SK-N-SH (cell line): ENCODE data around the gene C12orf57. TPM values are rescaled to one million over a fixed set of nuclear protein-coding genes. Genes with fewer than 3 reads are reported as not detected.

Source experiments
- CTCF ChIA-PET: fragments of 300-600, 350-600 bp; formaldehyde crosslinking; extraction: SDS; loops from one replicate; lab custom pipeline; 2021; lab: Yijun Ruan, JAX
- POLR2A ChIA-PET: fragments of 350-600 bp; sonication (Branson Sonifier 250); formaldehyde crosslinking; extraction: SDS; loops from one replicate; lab custom pipeline; 2020; ENCODE audit warnings: antibody characterized with exemption, inconsistent platforms; lab: Yijun Ruan, JAX
- DNase-seq: peaks from one replicate; pipeline ENCODE4 v3.0.0; 2012
- H2AFZ ChIP-seq: fragments of 200-600 bp; sonication (generic); 2 replicates; pipeline ENCODE4 v1.8.1; 2016; ENCODE audit warnings: antibody characterized with exemption, mild to moderate bottlenecking, low read depth
- H3F3A ChIP-seq: fragments of 200-600 bp; sonication (generic); replicated peaks from 2 replicates; pipeline ENCODE3; 2016; ENCODE audit warnings: antibody characterized with exemption, mild to moderate bottlenecking; ENCODE audit not compliant: insufficient read depth
- H3K27ac ChIP-seq, 2 experiments: fragments of 200-500 bp in 1 of 2; fragments of 200-600 bp in 1 of 2; sonication (Bioruptor generic) in 1 of 2; sonication (generic), shearing (Covaris generic) in 1 of 2; 2 replicates each; pipeline versions ENCODE4 v1.5.1 to v1.6.1; 2014 to 2016; ENCODE audit warnings: low read depth in 2 of 2, inconsistent platforms in 1 of 2, low read length in 1 of 2, mild to moderate bottlenecking in 1 of 2, mixed read lengths in 1 of 2
- H3K27me3 ChIP-seq: fragments of 200-600 bp; sonication (generic), shearing (Covaris generic); 2 replicates; pipeline ENCODE4 v1.6.1; 2016; ENCODE audit warnings: mixed run types; ENCODE audit not compliant: insufficient read depth
- H3K36me3 ChIP-seq, 2 experiments: fragments of 200-500 bp in 1 of 2; fragments of 200-600 bp in 1 of 2; sonication (Bioruptor generic) in 1 of 2; sonication (generic) in 1 of 2; replicated peaks in 1 of 2; 2 replicates each; pipeline versions ENCODE3 to v1.5.1; 2014 to 2016; ENCODE audit warnings: low read length in 1 of 2, mild to moderate bottlenecking in 1 of 2; ENCODE audit not compliant: insufficient read depth in 2 of 2, control insufficient read depth in 1 of 2
- H3K4me1 ChIP-seq, 2 experiments: fragments of 200-500 bp in 1 of 2; fragments of 200-600 bp in 1 of 2; sonication (Bioruptor generic) in 1 of 2; sonication (generic), shearing (Covaris generic) in 1 of 2; 2 replicates each; pipeline versions ENCODE4 v1.5.1 to v1.6.1; 2014 to 2016; ENCODE audit warnings: low read depth in 1 of 2, low read length in 1 of 2, mixed run types in 1 of 2; ENCODE audit not compliant: insufficient read depth in 2 of 2, control insufficient read depth in 1 of 2
- H3K4me2 ChIP-seq: fragments of 200-600 bp; sonication (generic), shearing (Covaris generic); 2 replicates; pipeline ENCODE4 v1.6.1; 2017; ENCODE audit warnings: mixed run types
- H3K4me3 ChIP-seq, 2 experiments: fragments of 200-500 bp in 1 of 2; fragments of 200-600 bp in 1 of 2; sonication (Bioruptor generic) in 1 of 2; sonication (generic), shearing (Covaris generic) in 1 of 2; 2 replicates each; pipeline versions ENCODE4 v1.5.1 to v1.8.1; 2014 to 2016; ENCODE audit warnings: low read depth in 2 of 2, inconsistent platforms in 1 of 2, low read length in 1 of 2, mild to moderate bottlenecking in 1 of 2, mixed read lengths in 1 of 2, moderate library complexity in 1 of 2
- H3K79me2 ChIP-seq: fragments of 200-600 bp; sonication (generic); 2 replicates; pipeline ENCODE4 v1.8.1; 2017; ENCODE audit warnings: mild to moderate bottlenecking; ENCODE audit not compliant: insufficient read depth
- H3K9ac ChIP-seq: fragments of 200-600 bp; sonication (generic); 2 replicates; pipeline ENCODE4 v1.6.1; 2017; ENCODE audit warnings: mixed run types
- H3K9me2 ChIP-seq: fragments of 200-600 bp; sonication (generic); 2 replicates; pipeline ENCODE4 v1.6.1; 2017; ENCODE audit warnings: mixed run types
- H3K9me3 ChIP-seq: fragments of 200-600 bp; sonication (generic); 2 replicates; pipeline ENCODE4 v1.6.1; 2017; ENCODE audit warnings: mixed run types, mild to moderate bottlenecking, moderate library complexity
- H4K20me1 ChIP-seq: fragments of 200-600 bp; sonication (generic); 2 replicates; pipeline ENCODE4 v1.6.1; 2017; ENCODE audit warnings: mild to moderate bottlenecking, mixed run types; ENCODE audit not compliant: insufficient read depth
- CHD2 ChIP-seq: fragments of 150-350 bp; IDR thresholded peaks from 2 replicates; pipeline ENCODE4 v1.6.1; 2018; ENCODE audit warnings: low read length; ENCODE audit not compliant: partially characterized antibody
- EP300 ChIP-seq, 2 experiments: IDR thresholded peaks; 2 replicates each; pipeline versions ENCODE4 v1.4.0 to v1.6.1; 2012; ENCODE audit warnings: borderline replicate concordance in 1 of 2, low read depth in 1 of 2, low read length in 1 of 2
- FOXJ3 ChIP-seq: sonication (generic); formaldehyde crosslinking; IDR thresholded peaks from 2 replicates; pipeline ENCODE4 v1.5.1; 2020; ENCODE audit warnings: mild to moderate bottlenecking, missing genetic modification reagents
- JUND ChIP-seq: IDR thresholded peaks from 2 replicates; pipeline ENCODE4 v1.4.0; 2012
- MAX ChIP-seq: IDR thresholded peaks from 2 replicates; pipeline ENCODE4 v1.4.0; 2012; ENCODE audit warnings: low read depth
- MXI1 ChIP-seq: IDR thresholded peaks from 2 replicates; pipeline ENCODE4 v1.6.1; 2012; ENCODE audit warnings: mild to moderate bottlenecking, low read depth, low read length, improper control_type of control experiment
- NFIC ChIP-seq: IDR thresholded peaks from 2 replicates; pipeline ENCODE4 v1.4.0; 2012; ENCODE audit warnings: borderline replicate concordance
- RAD21 ChIP-seq: IDR thresholded peaks from 2 replicates; pipeline ENCODE4 v1.6.1; 2012; ENCODE audit warnings: mild to moderate bottlenecking, low read length
- RCOR1 ChIP-seq: fragments of 150-350 bp; IDR thresholded peaks from 2 replicates; pipeline ENCODE4 v1.6.1; 2017; ENCODE audit warnings: antibody characterized with exemption, low read length
- RXRA ChIP-seq: IDR thresholded peaks from 2 replicates; pipeline ENCODE4 v1.4.0; 2012; ENCODE audit warnings: low read depth, mild to moderate bottlenecking, borderline replicate concordance
- SIN3A ChIP-seq: IDR thresholded peaks from 2 replicates; pipeline ENCODE4 v1.6.1; 2012; ENCODE audit warnings: low read depth, mild to moderate bottlenecking, low read length, moderate library complexity, borderline replicate concordance
- TAF1 ChIP-seq: IDR thresholded peaks from 2 replicates; pipeline ENCODE4 v1.6.1; 2012; ENCODE audit warnings: low read depth, mild to moderate bottlenecking, low read length, moderate library complexity, borderline replicate concordance
- TEAD4 ChIP-seq: IDR thresholded peaks from 2 replicates; pipeline ENCODE4 v1.4.0; 2012; ENCODE audit warnings: mild to moderate bottlenecking, borderline replicate concordance; ENCODE audit not compliant: insufficient read depth
- YY1 ChIP-seq: IDR thresholded peaks from 2 replicates; pipeline ENCODE4 v1.4.0; 2012; ENCODE audit warnings: low read depth, mild to moderate bottlenecking
- WGBS: methylation state at CpG from one replicate; pipeline ENCODE4 v1.1.6; 2017; ENCODE audit warnings: low lambda C conversion rate; 5-methylcytosine and 5-hydroxymethylcytosine counted together
- polyA plus RNA-seq, 3 experiments: library from polyadenylated mRNA; depleted of rRNA; stranded (reverse); fragments of >200 nt; gene quantifications; 2 replicates each; pipeline ENCODE4 v1.2.3, GENCODE V29; 2012
- TF ChIP-seq, protein P1 (sequence below): IDR thresholded peaks from 2 replicates; pipeline ENCODE4 v1.4.0; 2012; ENCODE audit warnings: low read depth, borderline replicate concordance
- TF ChIP-seq, protein P2 (sequence below): IDR thresholded peaks from 2 replicates; pipeline ENCODE4 v1.4.0; 2012; ENCODE audit warnings: low read depth, borderline replicate concordance
- TF ChIP-seq, protein P3 (sequence below): fragments of 150-350 bp; IDR thresholded peaks from 2 replicates; pipeline ENCODE4 v1.6.1; 2016; ENCODE audit warnings: mild to moderate bottlenecking, low read depth, low read length

C12orf57 gene
- polyA plus RNA-seq, 1 of the 3 experiments (the other 2 are of a cell fraction) = 659 TPM

- H3F3A ChIP-seq = no peaks in the 10 kb centered on the region
- no peak overlapping the region for H3K4me3 ChIP-seq
- no peaks in the 10 kb centered on the region for H3K36me3 ChIP-seq
- ChIA-PET POLR2A (no interaction called here), CTCF (interaction anchor here (0.9 to 1.9 kb wide), 3 partner anchors 10 to 14 kb away, joined by 4 to 7 read pairs (median 7); no protein-coding TSS in a partner anchor)
- no peak overlapping the region for H3K27ac ChIP-seq
- H3K9me2 ChIP-seq = no peaks in the 10 kb centered on the region
- H3K4me1 ChIP-seq = no peaks in the 10 kb centered on the region
- no peaks in the 10 kb centered on the region for H4K20me1 ChIP-seq
- no peak overlapping the region for H2AFZ ChIP-seq
- no peaks in the 10 kb centered on the region for H3K27me3 ChIP-seq
- H3K9me3 ChIP-seq = no peaks in the 10 kb centered on the region
- H3K9ac ChIP-seq = no peak overlapping the region
- no peaks in the 10 kb centered on the region for H3K79me2 ChIP-seq
- TF ChIP-seq RCOR1 = no peak
- TF ChIP-seq, protein P1, sequence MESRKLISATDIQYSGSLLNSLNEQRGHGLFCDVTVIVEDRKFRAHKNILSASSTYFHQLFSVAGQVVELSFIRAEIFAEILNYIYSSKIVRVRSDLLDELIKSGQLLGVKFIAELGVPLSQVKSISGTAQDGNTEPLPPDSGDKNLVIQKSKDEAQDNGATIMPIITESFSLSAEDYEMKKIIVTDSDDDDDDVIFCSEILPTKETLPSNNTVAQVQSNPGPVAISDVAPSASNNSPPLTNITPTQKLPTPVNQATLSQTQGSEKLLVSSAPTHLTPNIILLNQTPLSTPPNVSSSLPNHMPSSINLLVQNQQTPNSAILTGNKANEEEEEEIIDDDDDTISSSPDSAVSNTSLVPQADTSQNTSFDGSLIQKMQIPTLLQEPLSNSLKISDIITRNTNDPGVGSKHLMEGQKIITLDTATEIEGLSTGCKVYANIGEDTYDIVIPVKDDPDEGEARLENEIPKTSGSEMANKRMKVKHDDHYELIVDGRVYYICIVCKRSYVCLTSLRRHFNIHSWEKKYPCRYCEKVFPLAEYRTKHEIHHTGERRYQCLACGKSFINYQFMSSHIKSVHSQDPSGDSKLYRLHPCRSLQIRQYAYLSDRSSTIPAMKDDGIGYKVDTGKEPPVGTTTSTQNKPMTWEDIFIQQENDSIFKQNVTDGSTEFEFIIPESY = no peak
- no peak for TF ChIP-seq MAX
- TF ChIP-seq, protein P2, sequence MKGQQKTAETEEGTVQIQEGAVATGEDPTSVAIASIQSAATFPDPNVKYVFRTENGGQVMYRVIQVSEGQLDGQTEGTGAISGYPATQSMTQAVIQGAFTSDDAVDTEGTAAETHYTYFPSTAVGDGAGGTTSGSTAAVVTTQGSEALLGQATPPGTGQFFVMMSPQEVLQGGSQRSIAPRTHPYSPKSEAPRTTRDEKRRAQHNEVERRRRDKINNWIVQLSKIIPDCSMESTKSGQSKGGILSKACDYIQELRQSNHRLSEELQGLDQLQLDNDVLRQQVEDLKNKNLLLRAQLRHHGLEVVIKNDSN = no peak
- no peak for TF ChIP-seq SIN3A
- no peak for TF ChIP-seq NFIC
- no peak overlapping the region for H3K4me2 ChIP-seq
- peak; percentile 17 for DNase-seq
- 89% methylated on average over 13 of the region's 22 CpGs for WGBS
Observed at GRCh38 chr12:6952121-6952862, 8.5 kb downstream of the C12orf57 start.

DNA sequence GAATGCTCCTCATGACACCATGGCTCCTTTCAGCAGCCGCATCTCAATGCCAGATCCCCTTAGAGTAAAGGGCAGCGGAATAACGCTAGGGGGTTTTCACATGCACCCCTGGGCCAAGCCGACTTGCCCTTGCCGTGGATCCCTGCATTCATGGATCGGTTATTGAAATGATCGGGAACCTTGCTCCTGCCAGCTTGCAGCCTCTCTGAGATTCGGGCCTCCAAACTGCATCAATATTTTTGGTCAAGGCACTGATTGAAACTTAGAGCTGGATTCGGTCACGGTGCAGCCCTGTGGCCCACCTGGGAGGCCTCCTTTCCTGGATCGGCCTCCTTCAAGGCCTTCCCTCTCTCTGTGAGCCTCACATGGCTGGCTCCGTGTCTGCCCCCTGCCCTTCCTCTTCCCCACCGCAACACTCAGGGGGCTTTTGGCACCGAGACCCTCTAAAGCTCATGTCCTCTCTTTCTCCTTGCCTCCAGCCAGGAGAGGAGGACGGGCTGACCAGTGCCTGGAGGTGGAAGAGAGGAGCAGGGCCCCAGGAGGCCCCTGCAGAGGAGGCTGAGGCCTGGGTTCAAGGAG lies 9.1 kb downstream of the C12orf57 start:
- CTCF ChIA-PET = interaction anchor here (0.6 to 1.9 kb wide), 4 partner anchors 9 to 413 kb away, joined by 3 to 7 read pairs (median 6); no protein-coding TSS in a partner anchor
- no peaks in the 10 kb centered on the region for H3K79me2 ChIP-seq
- H3F3A ChIP-seq = no peaks in the 10 kb centered on the region
- no peak overlapping the region for H2AFZ ChIP-seq
- POLR2A ChIA-PET = no interaction called here
- H3K27me3 ChIP-seq = no peaks in the 10 kb centered on the region
- no peak overlapping the region for H3K4me2 ChIP-seq
- no peaks in the 10 kb centered on the region for H3K9me2 ChIP-seq
- H3K9me3 ChIP-seq = no peaks in the 10 kb centered on the region
- DNase-seq = peak; percentile 8
- TF ChIP-seq RAD21 = no peak
- TF ChIP-seq JUND = no peak
- no peak for TF ChIP-seq EP300 (IDR thresholded peaks at IDR 0.05; ENCODE audit: borderline replicate concordance in 1 of 2, low read depth in 1 of 2, low read length in 1 of 2)
- TF ChIP-seq, protein P2 = no peak
- TF ChIP-seq TAF1 = no peak
- TF ChIP-seq, protein P3, sequence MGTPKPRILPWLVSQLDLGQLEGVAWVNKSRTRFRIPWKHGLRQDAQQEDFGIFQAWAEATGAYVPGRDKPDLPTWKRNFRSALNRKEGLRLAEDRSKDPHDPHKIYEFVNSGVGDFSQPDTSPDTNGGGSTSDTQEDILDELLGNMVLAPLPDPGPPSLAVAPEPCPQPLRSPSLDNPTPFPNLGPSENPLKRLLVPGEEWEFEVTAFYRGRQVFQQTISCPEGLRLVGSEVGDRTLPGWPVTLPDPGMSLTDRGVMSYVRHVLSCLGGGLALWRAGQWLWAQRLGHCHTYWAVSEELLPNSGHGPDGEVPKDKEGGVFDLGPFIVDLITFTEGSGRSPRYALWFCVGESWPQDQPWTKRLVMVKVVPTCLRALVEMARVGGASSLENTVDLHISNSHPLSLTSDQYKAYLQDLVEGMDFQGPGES = no peak
- TF ChIP-seq MXI1 = no peak
- no peak for TF ChIP-seq CHD2
- no peak for TF ChIP-seq FOXJ3 (CRISPR knock-in tag)
- no peak for TF ChIP-seq RXRA
- TF ChIP-seq TEAD4 = no peak
- TF ChIP-seq YY1 = no peak
- WGBS = 91% methylated on average over 8 of the region's 15 CpGs
- H3K36me3 ChIP-seq = no peaks in the 10 kb centered on the region
- no peaks in the 10 kb centered on the region for H3K4me1 ChIP-seq
- no peak overlapping the region for H3K27ac ChIP-seq
- H3K4me3 ChIP-seq = no peak overlapping the region
- H3K9ac ChIP-seq = no peak overlapping the region
- H4K20me1 ChIP-seq = no peaks in the 10 kb centered on the region
